ENCODE measurements around the gene TMEM88. TPM values are rescaled to one million over a fixed set of nuclear protein-coding genes. Genes with fewer than 3 reads are reported as not detected.

TMEM88 gene
- polyA plus RNA-seq, 1 donor from 2014 or later, result 4.2 TPM

DNA sequence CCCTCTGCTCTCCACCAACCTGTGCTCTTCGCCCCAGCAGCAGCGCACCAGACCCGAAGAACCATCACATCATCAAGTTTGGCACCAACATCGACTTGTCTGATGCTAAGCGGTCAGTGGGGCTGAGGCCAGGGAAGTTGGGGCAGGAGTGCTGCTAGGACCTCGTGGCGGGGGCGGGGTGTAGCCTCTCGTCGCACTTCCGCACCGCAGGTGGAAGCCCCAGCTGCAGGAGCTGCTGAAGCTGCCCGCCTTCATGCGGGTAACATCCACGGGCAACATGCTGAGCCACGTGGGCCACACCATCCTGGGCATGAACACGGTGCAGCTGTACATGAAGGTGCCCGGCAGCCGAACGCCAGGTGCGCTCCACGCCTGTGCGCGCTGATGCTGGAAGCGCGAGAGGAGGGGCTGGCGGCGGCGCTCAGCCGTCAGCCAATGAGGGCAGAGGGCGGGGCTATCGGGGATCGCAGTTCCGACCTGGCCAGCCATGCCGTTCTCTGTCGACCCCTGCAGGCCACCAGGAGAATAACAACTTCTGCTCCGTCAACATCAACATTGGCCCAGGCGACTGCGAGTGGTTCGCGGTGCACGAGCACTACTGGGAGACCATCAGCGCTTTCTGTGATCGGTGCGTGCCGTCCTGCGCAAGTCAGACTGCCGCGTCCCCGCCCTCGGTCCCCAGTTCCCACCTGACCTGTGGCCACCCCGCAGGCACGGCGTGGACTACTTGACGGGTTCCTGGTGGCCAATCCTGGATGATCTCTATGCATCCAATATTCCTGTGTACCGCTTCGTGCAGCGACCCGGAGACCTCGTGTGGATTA lies 3.2 kb upstream of the TMEM88 start:
- Histone ChIP-seq H4K20me1 (ENCODE audit: insufficient read depth) (peaks cover 47% of the 10 kb centered on the region), H2AFZ (ENCODE audit: low read depth, low read length) (no peak overlapping the region), H3K36me3 (ENCODE audit: insufficient read depth, low read length) (peaks cover 8% of the 10 kb centered on the region), H3K9me3 (ENCODE audit: low read length) (no peaks in the 10 kb centered on the region), H3K9ac (ENCODE audit: low read length) (peak overlapping the region; percentile 9), H3F3A (ENCODE audit: insufficient read depth, low read length, poor library complexity, severe bottlenecking) (peaks cover 15% of the 10 kb centered on the region), H3K4me3 (ENCODE audit: low read length) (peak overlapping the region; percentile 39), H3K79me2 (replicated peaks; ENCODE audit: insufficient read depth, low read length) (peaks cover 4% of the 10 kb centered on the region), H3K27ac (ENCODE audit: low read length) (peak overlapping the region; percentile 30), H3K4me2 (ENCODE audit: low read length) (no peak overlapping the region), H3K27me3 (ENCODE audit: insufficient read depth, low read depth, low read length) (no peaks in the 10 kb centered on the region), H3K9me2 (ENCODE audit: insufficient read depth, low read length) (no peaks in the 10 kb centered on the region)
- TF ChIP-seq EP300 (conservative IDR thresholded peaks at IDR 0.05; ENCODE audit: poor library complexity, severe bottlenecking), result no peak
- TF ChIP-seq, protein P1, sequence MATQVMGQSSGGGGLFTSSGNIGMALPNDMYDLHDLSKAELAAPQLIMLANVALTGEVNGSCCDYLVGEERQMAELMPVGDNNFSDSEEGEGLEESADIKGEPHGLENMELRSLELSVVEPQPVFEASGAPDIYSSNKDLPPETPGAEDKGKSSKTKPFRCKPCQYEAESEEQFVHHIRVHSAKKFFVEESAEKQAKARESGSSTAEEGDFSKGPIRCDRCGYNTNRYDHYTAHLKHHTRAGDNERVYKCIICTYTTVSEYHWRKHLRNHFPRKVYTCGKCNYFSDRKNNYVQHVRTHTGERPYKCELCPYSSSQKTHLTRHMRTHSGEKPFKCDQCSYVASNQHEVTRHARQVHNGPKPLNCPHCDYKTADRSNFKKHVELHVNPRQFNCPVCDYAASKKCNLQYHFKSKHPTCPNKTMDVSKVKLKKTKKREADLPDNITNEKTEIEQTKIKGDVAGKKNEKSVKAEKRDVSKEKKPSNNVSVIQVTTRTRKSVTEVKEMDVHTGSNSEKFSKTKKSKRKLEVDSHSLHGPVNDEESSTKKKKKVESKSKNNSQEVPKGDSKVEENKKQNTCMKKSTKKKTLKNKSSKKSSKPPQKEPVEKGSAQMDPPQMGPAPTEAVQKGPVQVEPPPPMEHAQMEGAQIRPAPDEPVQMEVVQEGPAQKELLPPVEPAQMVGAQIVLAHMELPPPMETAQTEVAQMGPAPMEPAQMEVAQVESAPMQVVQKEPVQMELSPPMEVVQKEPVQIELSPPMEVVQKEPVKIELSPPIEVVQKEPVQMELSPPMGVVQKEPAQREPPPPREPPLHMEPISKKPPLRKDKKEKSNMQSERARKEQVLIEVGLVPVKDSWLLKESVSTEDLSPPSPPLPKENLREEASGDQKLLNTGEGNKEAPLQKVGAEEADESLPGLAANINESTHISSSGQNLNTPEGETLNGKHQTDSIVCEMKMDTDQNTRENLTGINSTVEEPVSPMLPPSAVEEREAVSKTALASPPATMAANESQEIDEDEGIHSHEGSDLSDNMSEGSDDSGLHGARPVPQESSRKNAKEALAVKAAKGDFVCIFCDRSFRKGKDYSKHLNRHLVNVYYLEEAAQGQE (IDR thresholded peaks at IDR 0.05; ENCODE audit: borderline replicate concordance), result no peak
- no peak for TF ChIP-seq EZH2 (IDR thresholded peaks at IDR 0.05; ENCODE audit: borderline replicate concordance, insufficient read depth, low read length, poor library complexity, severe bottlenecking)
- TF ChIP-seq TAF1 (IDR thresholded peaks at IDR 0.05; ENCODE audit: low read depth), result no peak
- TF ChIP-seq RAD21 (conservative IDR thresholded peaks at IDR 0.05), result peak; percentile 92
- TF ChIP-seq POLR2AphosphoS5 (IDR thresholded peaks at IDR 0.05), result no peak
- TF ChIP-seq MXI1 (conservative IDR thresholded peaks at IDR 0.05; ENCODE audit: poor library complexity, severe bottlenecking), result peak; percentile 93
- TF ChIP-seq SMC3 (conservative IDR thresholded peaks at IDR 0.05; ENCODE audit: poor library complexity), result peak; percentile 91
- TF ChIP-seq, protein P2, sequence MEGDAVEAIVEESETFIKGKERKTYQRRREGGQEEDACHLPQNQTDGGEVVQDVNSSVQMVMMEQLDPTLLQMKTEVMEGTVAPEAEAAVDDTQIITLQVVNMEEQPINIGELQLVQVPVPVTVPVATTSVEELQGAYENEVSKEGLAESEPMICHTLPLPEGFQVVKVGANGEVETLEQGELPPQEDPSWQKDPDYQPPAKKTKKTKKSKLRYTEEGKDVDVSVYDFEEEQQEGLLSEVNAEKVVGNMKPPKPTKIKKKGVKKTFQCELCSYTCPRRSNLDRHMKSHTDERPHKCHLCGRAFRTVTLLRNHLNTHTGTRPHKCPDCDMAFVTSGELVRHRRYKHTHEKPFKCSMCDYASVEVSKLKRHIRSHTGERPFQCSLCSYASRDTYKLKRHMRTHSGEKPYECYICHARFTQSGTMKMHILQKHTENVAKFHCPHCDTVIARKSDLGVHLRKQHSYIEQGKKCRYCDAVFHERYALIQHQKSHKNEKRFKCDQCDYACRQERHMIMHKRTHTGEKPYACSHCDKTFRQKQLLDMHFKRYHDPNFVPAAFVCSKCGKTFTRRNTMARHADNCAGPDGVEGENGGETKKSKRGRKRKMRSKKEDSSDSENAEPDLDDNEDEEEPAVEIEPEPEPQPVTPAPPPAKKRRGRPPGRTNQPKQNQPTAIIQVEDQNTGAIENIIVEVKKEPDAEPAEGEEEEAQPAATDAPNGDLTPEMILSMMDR (IDR thresholded peaks at IDR 0.05; ENCODE audit: poor library complexity, severe bottlenecking), result peak; percentile 98

DNA sequence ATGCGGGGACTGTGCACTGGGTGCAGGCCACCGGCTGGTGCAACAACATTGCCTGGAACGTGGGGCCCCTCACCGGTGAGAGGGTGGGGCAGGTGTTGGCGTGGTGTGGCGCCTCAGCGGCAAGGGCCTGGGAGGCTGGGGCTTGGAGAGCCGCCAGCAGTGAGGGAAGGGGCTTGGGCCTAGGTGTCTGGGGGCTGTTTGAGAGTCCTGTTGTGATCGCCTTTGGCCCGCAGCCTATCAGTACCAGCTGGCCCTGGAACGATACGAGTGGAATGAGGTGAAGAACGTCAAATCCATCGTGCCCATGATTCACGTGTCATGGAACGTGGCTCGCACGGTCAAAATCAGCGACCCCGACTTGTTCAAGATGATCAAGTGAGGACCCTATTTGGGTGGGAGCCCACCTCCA lies 2.6 kb upstream of the TMEM88 start:
- Histone ChIP-seq H3K27me3 (ENCODE audit: insufficient read depth, low read depth, low read length) (no peaks in the 10 kb centered on the region), H3K9ac (ENCODE audit: low read length) (peak overlapping the region; percentile 9), H3K36me3 (ENCODE audit: insufficient read depth, low read length) (peaks cover 8% of the 10 kb centered on the region), H3K9me3 (ENCODE audit: low read length) (no peaks in the 10 kb centered on the region), H4K20me1 (ENCODE audit: insufficient read depth) (peaks cover 43% of the 10 kb centered on the region), H3F3A (ENCODE audit: insufficient read depth, low read length, poor library complexity, severe bottlenecking) (peaks cover 15% of the 10 kb centered on the region), H2AFZ (ENCODE audit: low read depth, low read length) (no peak overlapping the region), H3K4me2 (ENCODE audit: low read length) (no peak overlapping the region), H3K27ac (ENCODE audit: low read length) (peak overlapping the region; percentile 30), H3K9me2 (ENCODE audit: insufficient read depth, low read length) (no peaks in the 10 kb centered on the region), H3K4me3 (ENCODE audit: low read length) (peak overlapping the region; percentile 39), H3K79me2 (replicated peaks; ENCODE audit: insufficient read depth, low read length) (peaks cover 4% of the 10 kb centered on the region)
- TF ChIP-seq POLR2AphosphoS5 (IDR thresholded peaks at IDR 0.05) (no peak), EP300 (conservative IDR thresholded peaks at IDR 0.05; ENCODE audit: poor library complexity, severe bottlenecking) (no peak)
- TF ChIP-seq, protein P1 (IDR thresholded peaks at IDR 0.05; ENCODE audit: borderline replicate concordance), result no peak
- TF ChIP-seq, protein P2 (IDR thresholded peaks at IDR 0.05; ENCODE audit: poor library complexity, severe bottlenecking), result no peak

Measured in neural cell (in vitro differentiated cells).